HEK293T (cell line): ENCODE data around the gene PCDHB14.
"Not testable (repeated sequence)": the region's sequence is repeated elsewhere in the genome, so short reads cannot be mapped to it uniquely, and the experiment has no call there.

Experiments used
- BHLHE40 ChIP-seq: fragments of 450-650 bp; IDR thresholded peaks from 2 replicates; pipeline ENCODE4 v1.6.1; 2016; ENCODE audit warnings: mild to moderate bottlenecking, moderate library complexity, borderline replicate concordance
- ELF4 ChIP-seq: fragments of 450-650 bp; IDR thresholded peaks from 2 replicates; pipeline ENCODE4 v1.6.1; 2017; ENCODE audit warnings: antibody characterized with exemption
- FOXA1 ChIP-seq: fragments of 450-650 bp; IDR thresholded peaks from 2 replicates; pipeline ENCODE4 v1.6.1; 2016; ENCODE audit warnings: mild to moderate bottlenecking
- FOXK2 ChIP-seq: fragments of 450-650 bp; IDR thresholded peaks from 2 replicates; pipeline ENCODE4 v1.6.1; 2016; ENCODE audit warnings: mild to moderate bottlenecking
- FOXM1 ChIP-seq: fragments of 450-650 bp; IDR thresholded peaks from 2 replicates; pipeline ENCODE4 v1.6.1; 2017; ENCODE audit warnings: mild to moderate bottlenecking, borderline replicate concordance
- HDGF ChIP-seq: fragments of 450-650 bp; IDR thresholded peaks from 2 replicates; pipeline ENCODE4 v1.6.1; 2017; ENCODE audit warnings: antibody characterized with exemption, borderline replicate concordance
- LEF1 ChIP-seq: fragments of 450-650 bp; IDR thresholded peaks from 2 replicates; pipeline ENCODE4 v1.6.1; 2017; ENCODE audit warnings: mild to moderate bottlenecking, borderline replicate concordance
- SP1 ChIP-seq: fragments of 450-650 bp; IDR thresholded peaks from 2 replicates; pipeline ENCODE4 v1.6.1; 2017
- SUZ12 ChIP-seq: fragments of 450-650 bp; IDR thresholded peaks from 2 replicates; pipeline ENCODE4 v1.6.1; 2016; ENCODE audit warnings: mild to moderate bottlenecking
- TARDBP ChIP-seq: fragments of 450-650 bp; IDR thresholded peaks from 2 replicates; pipeline ENCODE4 v1.6.1; 2016
- TF ChIP-seq, protein P1 (sequence below): fragments of 450-650 bp; IDR thresholded peaks from 2 replicates; pipeline ENCODE4 v1.6.1; 2016

- not testable (repeated sequence) for TF ChIP-seq SUZ12, FOXK2, LEF1, ELF4, HDGF, BHLHE40, TARDBP, SP1, FOXM1, FOXA1
- TF ChIP-seq, protein P1, sequence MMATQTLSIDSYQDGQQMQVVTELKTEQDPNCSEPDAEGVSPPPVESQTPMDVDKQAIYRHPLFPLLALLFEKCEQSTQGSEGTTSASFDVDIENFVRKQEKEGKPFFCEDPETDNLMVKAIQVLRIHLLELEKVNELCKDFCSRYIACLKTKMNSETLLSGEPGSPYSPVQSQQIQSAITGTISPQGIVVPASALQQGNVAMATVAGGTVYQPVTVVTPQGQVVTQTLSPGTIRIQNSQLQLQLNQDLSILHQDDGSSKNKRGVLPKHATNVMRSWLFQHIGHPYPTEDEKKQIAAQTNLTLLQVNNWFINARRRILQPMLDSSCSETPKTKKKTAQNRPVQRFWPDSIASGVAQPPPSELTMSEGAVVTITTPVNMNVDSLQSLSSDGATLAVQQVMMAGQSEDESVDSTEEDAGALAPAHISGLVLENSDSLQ = not testable (repeated sequence)
Observed at GRCh38 chr5:141210281-141210680, 12.9 kb upstream of the PCDHB14 start.
